Tibial nerve (tissue), 3 donors: ENCODE measurements around the gene MYRFL.

Source experiments
- POLR2A ChIP-seq, 2 donors: fragments of 450-650 bp; IDR thresholded peaks; one replicate each; pipeline ENCODE4 v1.6.1; 2017; ENCODE audit warnings: antibody characterized with exemption in 2 of 2, mild to moderate bottlenecking in 2 of 2, moderate library complexity in 2 of 2
- TF ChIP-seq, protein P1 (sequence below), 5 experiments: fragments of 200-600 bp in 3 of 5; fragments of 450-650 bp in 2 of 5; sonication (generic) in 3 of 5; IDR thresholded peaks; one replicate each; pipeline ENCODE4 v1.5.1; 2016 to 2019; ENCODE audit warnings: antibody characterized with exemption in 5 of 5, mild to moderate bottlenecking in 3 of 5, moderate library complexity in 2 of 5

DNA sequence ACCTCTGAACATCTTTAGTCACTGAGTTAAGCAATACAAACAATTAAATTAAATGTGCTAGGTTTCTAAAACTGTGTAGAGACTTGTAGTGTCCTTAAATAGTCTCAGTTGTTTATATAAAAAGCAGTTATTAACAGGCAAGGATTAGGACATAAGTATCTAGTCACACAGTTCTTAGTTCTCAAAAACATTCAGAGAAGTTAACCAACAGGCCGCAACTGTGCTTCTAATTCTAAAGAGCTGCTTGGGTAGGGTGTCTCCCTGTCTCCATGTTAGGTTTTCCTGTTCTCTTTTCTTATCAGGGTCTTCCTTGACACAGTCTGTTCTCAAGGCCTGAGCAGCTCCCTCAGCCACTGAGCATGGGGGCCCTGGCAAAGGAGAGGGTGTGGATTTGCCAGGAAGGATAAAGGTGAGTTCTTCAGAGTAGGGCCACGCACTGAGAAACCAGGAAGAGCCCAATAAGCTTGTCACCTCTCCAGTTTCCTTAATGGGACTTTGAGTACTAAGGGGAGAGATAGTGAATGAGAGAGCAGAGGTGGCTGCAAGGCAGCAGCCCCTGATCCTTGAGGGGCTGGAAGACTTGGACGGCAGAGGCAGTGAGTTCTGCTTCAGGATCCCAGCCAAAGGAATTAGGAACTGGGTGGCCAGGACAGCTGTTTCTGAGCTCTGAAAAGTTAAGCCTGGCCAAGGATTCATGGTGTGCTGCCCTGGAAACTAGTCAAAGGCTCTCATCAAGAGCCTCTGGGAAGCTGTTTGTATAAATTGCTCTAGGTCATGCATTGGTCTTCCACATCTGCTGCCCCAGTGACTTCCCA, 177.3 kb downstream of the MYRFL start:
- TF ChIP-seq, protein P1, sequence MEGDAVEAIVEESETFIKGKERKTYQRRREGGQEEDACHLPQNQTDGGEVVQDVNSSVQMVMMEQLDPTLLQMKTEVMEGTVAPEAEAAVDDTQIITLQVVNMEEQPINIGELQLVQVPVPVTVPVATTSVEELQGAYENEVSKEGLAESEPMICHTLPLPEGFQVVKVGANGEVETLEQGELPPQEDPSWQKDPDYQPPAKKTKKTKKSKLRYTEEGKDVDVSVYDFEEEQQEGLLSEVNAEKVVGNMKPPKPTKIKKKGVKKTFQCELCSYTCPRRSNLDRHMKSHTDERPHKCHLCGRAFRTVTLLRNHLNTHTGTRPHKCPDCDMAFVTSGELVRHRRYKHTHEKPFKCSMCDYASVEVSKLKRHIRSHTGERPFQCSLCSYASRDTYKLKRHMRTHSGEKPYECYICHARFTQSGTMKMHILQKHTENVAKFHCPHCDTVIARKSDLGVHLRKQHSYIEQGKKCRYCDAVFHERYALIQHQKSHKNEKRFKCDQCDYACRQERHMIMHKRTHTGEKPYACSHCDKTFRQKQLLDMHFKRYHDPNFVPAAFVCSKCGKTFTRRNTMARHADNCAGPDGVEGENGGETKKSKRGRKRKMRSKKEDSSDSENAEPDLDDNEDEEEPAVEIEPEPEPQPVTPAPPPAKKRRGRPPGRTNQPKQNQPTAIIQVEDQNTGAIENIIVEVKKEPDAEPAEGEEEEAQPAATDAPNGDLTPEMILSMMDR (IDR thresholded peaks at IDR 0.05): no peak
- no peak for TF ChIP-seq POLR2A (IDR thresholded peaks at IDR 0.05)
